Erythroblast (primary cell): ENCODE data around the gene IPPK.
"Not testable (repeated sequence)": the region's sequence is repeated elsewhere in the genome, so short reads cannot be mapped to it uniquely, and the experiment has no call there.

Source experiments
- DNase-seq, 2 experiments: peaks; one replicate each; lab custom pipeline; 2025; lab: John Stamatoyannopoulos, UW
- GATA1 ChIP-seq: IDR thresholded peaks from 2 replicates; pipeline ENCODE4 v1.6.1; 2011; ENCODE audit warnings: low read depth, mild to moderate bottlenecking, control low read depth, low read length, moderate library complexity
- POLR2A ChIP-seq: IDR thresholded peaks from 2 replicates; pipeline ENCODE4 v1.6.1; 2011; ENCODE audit warnings: mild to moderate bottlenecking, low read length

Gene IPPK

GRCh38 chr9:92603990-92604389, 65.9 kb downstream of the IPPK start:
- TF ChIP-seq POLR2A (no peak), GATA1 (no peak)
- DNase-seq, result no peak

GRCh38 chr9:92603100-92603499, 66.8 kb downstream of the IPPK start:
- DNase-seq, result no peak
- no peak for TF ChIP-seq POLR2A
- no peak for TF ChIP-seq GATA1

GRCh38 chr9:92602413-92602812, 67.5 kb downstream of the IPPK start:
- TF ChIP-seq GATA1, result no peak
- DNase-seq, result no peak

- TF ChIP-seq GATA1, result no peak
- no peak for TF ChIP-seq POLR2A
- no peak for DNase-seq
These were observed 68.5 kb downstream of the IPPK start for GRCh38 chr9:92601451-92601850.

GRCh38 chr9:92600462-92601261, 69.3 kb downstream of the IPPK start:
- TF ChIP-seq POLR2A, result no peak
- TF ChIP-seq GATA1, result no peak
- DNase-seq, result no peak

- DNase-seq, result no peak
- TF ChIP-seq GATA1 (no peak), POLR2A (no peak)
These were observed 69.9 kb downstream of the IPPK start for GRCh38 chr9:92599938-92600461.

- no peak for TF ChIP-seq GATA1
- no peak for TF ChIP-seq POLR2A
- DNase-seq, result no peak
These were observed 71.5 kb downstream of the IPPK start for GRCh38 chr9:92598382-92598781.

- TF ChIP-seq GATA1 (no peak), POLR2A (no peak)
- DNase-seq, result no peak
These were observed 74.0 kb downstream of the IPPK start for GRCh38 chr9:92595930-92596329.

GRCh38 chr9:92595075-92595474, 74.9 kb downstream of the IPPK start:
- DNase-seq, result not testable (repeated sequence)

GRCh38 chr9:92592946-92593861, 76.7 kb downstream of the IPPK start:
- TF ChIP-seq GATA1 (no peak), POLR2A (no peak)
- no peak for DNase-seq

GRCh38 chr9:92592537-92592936, 77.4 kb downstream of the IPPK start:
- DNase-seq, result no peak

GRCh38 chr9:92590377-92590776, 79.6 kb downstream of the IPPK start:
- no peak for DNase-seq
- TF ChIP-seq GATA1 (no peak), POLR2A (no peak)

More at GRCh38 chr9:92592537-92592936, 77.4 kb downstream of the IPPK start:
- TF ChIP-seq POLR2A, result no peak
- TF ChIP-seq GATA1, result no peak

GRCh38 chr9:92589923-92590322, 80.0 kb downstream of the IPPK start:
- TF ChIP-seq POLR2A (no peak), GATA1 (no peak)
- no peak for DNase-seq

GRCh38 chr9:92576175-92576574, 93.8 kb downstream of the IPPK start:
- DNase-seq, result no peak
- TF ChIP-seq POLR2A (no peak), GATA1 (no peak)

- DNase-seq, result not testable (repeated sequence)
These were observed 96.3 kb downstream of the IPPK start for GRCh38 chr9:92573612-92574011.

GRCh38 chr9:92571871-92572270, 98.1 kb downstream of the IPPK start:
- DNase-seq, result not testable (repeated sequence)
